Brain microvascular endothelial cell (primary cell): ENCODE measurements around the gene TXNRD1.

Experiments
- DNase-seq: peaks from one replicate; pipeline ENCODE4 v3.0.0-alpha.2; 2020
- H3K27ac ChIP-seq: fragments of 250-450 bp; sonication (Bioruptor Pico); 2 replicates; pipeline ENCODE4 v1.5.1; 2020; ENCODE audit warnings: mild to moderate bottlenecking, moderate library complexity
- H3K27me3 ChIP-seq: fragments of 250-450 bp; sonication (Bioruptor Pico); replicated peaks from 2 replicates; pipeline ENCODE4 v1.5.1; 2020; ENCODE audit warnings: mild to moderate bottlenecking
- H3K36me3 ChIP-seq: fragments of 250-450 bp; sonication (Bioruptor Pico); replicated peaks from 2 replicates; pipeline ENCODE4 v1.5.1; 2020; ENCODE audit warnings: mild to moderate bottlenecking
- H3K4me3 ChIP-seq: 2 replicates; pipeline ENCODE4 v1.5.1; 2011; ENCODE audit warnings: low read depth, mild to moderate bottlenecking, control low read depth, low read length, moderate library complexity
- CTCF ChIP-seq: IDR thresholded peaks from 2 replicates; pipeline ENCODE4 v1.5.1; 2011; ENCODE audit warnings: low read depth, mild to moderate bottlenecking, moderate library complexity, low read length, control low read depth, inconsistent platforms; ENCODE audit errors: missing control alignments
- in situ Hi-C: cut with HindIII; loops from 2 replicates; pipeline ENCODE4 v1.10.0; 2017; ENCODE audit warnings: low sequenced_read_pairs, low pct_ligation_motif_present

The TXNRD1 gene

DNA sequence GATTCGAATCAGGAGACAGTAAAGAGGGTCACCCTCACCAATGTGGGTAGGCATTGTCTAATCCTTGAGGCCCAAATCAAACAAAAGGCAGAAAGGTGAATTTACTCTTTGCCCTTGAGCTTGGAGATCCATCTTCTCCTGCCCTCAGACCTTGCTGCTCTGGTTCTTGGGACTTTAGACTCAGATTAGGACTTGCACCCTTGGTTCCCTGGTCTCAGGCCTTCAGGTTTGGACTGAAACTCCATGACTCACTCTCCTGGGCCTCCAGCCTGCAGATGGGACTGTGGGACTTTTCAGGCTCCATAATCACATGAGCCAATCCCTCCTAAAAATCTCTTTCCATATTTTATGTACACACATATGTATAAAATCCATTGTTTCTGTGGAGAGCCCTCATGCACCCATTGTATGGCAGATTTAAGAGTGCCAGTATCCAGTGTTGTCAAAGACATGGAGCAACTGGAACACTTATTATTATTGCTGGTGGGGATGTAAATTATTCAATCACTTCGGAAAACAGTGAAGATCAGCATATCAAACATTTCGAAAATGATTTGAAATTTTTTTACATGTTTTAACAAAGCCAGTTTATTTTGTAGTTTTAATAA is 136.6 kb downstream of the TXNRD1 start:
- no peak for DNase-seq
- no peak for TF ChIP-seq CTCF
- H3K27ac ChIP-seq: no peak overlapping the region
- no peak overlapping the region for H3K4me3 ChIP-seq
- in situ Hi-C loops: no loop called here
- H3K27me3 ChIP-seq: no peaks in the 10 kb centered on the region
- peaks cover 52% of the 10 kb centered on the region for H3K36me3 ChIP-seq

DNA sequence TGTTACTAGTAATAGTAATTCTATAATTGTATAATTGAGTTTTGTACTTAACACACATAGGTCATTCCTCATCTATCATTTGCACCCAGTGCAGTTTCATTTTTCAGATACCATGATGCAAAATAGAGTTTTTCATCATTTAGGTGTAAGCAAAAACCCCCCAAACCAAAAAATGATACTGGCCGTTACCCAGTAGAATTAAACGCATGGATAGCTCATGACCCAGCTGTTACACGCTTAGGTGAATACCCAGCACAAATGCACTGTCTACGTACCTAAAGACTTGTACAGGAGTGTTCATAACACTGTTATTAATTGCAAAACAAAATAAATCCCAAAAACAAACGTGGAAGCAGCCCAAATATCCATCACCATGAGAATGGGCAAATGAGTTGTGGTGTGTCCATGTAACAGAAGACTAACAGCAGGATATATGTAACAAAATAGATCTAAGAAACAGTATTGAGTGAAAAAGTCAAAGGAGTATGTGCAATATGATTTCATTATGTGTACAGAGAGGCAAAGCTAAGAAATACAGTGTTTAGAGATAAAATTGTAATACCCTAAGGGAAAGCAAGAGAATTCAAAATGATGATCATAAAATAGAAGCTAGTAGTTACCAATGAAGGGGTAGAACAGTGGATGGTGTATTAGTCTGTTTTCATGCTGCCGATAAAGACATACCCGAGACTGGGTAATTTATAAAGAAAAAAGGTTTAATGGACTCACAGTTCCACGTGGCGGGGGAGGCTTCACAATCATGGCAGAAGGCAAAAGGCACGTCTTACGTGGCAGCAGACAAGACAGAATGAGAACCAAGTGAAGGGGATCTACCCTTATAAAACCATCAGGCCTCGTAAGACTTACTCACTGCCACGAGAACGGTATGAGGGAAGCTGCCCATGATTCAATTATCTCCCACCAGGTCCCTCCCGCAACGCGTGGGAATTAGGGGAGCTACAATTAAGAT is 137.7 kb downstream of the TXNRD1 start:
- no peak overlapping the region for H3K4me3 ChIP-seq
- peaks cover 44% of the 10 kb centered on the region for H3K36me3 ChIP-seq

GRCh38 chr12:104354167-104354867 is 138.7 kb downstream of the TXNRD1 start:
- H3K4me3 ChIP-seq: no peak overlapping the region
- peaks cover 35% of the 10 kb centered on the region for H3K36me3 ChIP-seq
- no peak overlapping the region for H3K27ac ChIP-seq
- TF ChIP-seq CTCF: no peak
- no peak for DNase-seq
- in situ Hi-C loops: no loop called here
- H3K27me3 ChIP-seq: no peaks in the 10 kb centered on the region

More for the DNA sequence above, 137.7 kb downstream of the TXNRD1 start:
- in situ Hi-C loops: no loop called here
- no peaks in the 10 kb centered on the region for H3K27me3 ChIP-seq
- no peak overlapping the region for H3K27ac ChIP-seq
- DNase-seq: no peak
- no peak for TF ChIP-seq CTCF

DNA sequence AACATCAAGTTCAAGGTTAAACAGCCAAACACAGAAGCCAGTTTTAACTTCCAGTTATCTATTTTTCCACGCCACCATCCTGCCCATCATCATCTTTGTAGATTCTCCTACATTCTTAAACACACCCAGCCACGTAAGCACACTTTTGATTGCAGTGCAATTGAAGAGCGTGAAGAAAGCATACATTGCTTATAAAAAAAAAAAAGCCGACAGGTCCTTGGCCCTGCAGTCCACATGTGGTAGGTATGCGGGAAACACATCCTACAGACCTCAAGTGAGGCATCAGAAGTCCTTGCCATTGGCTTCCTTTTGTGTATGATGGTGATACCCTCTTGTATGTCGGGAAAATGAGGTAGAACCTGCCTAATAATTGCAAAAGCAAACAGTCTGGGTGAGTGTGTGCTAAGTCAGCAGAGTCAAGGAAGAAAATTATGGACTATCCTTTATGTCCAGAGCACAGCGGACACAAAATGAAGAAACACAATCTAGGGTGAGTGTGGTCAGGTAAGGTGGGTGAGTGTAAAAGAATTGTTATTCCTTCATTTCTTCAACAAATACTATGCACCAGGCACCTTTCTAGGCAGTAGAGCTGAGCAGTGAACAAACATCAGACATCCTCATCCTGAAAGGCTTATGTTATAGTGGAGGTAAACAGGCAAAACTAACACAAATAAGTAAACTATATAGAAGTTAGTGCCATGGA is 139.4 kb downstream of the TXNRD1 start:
- Histone ChIP-seq H3K27me3 (no peaks in the 10 kb centered on the region), H3K4me3 (no peak overlapping the region), H3K27ac (no peak overlapping the region), H3K36me3 (peaks cover 31% of the 10 kb centered on the region)
- no peak for DNase-seq
- in situ Hi-C loops: no loop called here
- no peak for TF ChIP-seq CTCF

GRCh38 chr12:104355630-104356029 is 140.1 kb downstream of the TXNRD1 start:
- no peaks in the 10 kb centered on the region for H3K27me3 ChIP-seq
- in situ Hi-C loops: no loop called here
- TF ChIP-seq CTCF: no peak
- H3K4me3 ChIP-seq: no peak overlapping the region
- H3K27ac ChIP-seq: no peak overlapping the region
- DNase-seq: no peak
- H3K36me3 ChIP-seq: peaks cover 26% of the 10 kb centered on the region
